Activated T-cell treated with anti-CD3 and anti-CD28 coated beads, Interleukin-2, amount 50 U/mL, for 1 hour (primary cell): Measurements from ENCODE around the gene KSR2.
"Not testable (repeated sequence)": the region's sequence is repeated elsewhere in the genome, so short reads cannot be mapped to it uniquely, and the experiment has no call there.

Experiments
- DNase-seq: peaks from one replicate; pipeline ENCODE4 v3.0.0-alpha.2; 2020

KSR2 gene

GRCh38 chr12:117743761-117744160 lies 225.0 kb downstream of the KSR2 start:
- no peak for DNase-seq

GRCh38 chr12:117742721-117743120 lies 226.1 kb downstream of the KSR2 start:
- no peak for DNase-seq

- DNase-seq = no peak
Measured at GRCh38 chr12:117738233-117738632, 230.6 kb downstream of the KSR2 start.

GRCh38 chr12:117733549-117733805 lies 235.3 kb downstream of the KSR2 start:
- no peak for DNase-seq

GRCh38 chr12:117732761-117733548 lies 235.8 kb downstream of the KSR2 start:
- no peak for DNase-seq

GRCh38 chr12:117731131-117731530 lies 237.7 kb downstream of the KSR2 start:
- not testable (repeated sequence) for DNase-seq

GRCh38 chr12:117727301-117727700 lies 241.5 kb downstream of the KSR2 start:
- no peak for DNase-seq

GRCh38 chr12:117724543-117724942 lies 244.2 kb downstream of the KSR2 start:
- no peak for DNase-seq

GRCh38 chr12:117718559-117718958 lies 250.2 kb downstream of the KSR2 start:
- DNase-seq = no peak

- DNase-seq = no peak
Measured at GRCh38 chr12:117718141-117718540, 250.6 kb downstream of the KSR2 start.

- DNase-seq = no peak
Measured at GRCh38 chr12:117714203-117714602, 254.6 kb downstream of the KSR2 start.

GRCh38 chr12:117710121-117710520 lies 258.7 kb downstream of the KSR2 start:
- no peak for DNase-seq

GRCh38 chr12:117707861-117708260 lies 260.9 kb downstream of the KSR2 start:
- no peak for DNase-seq

- DNase-seq = no peak
Measured at GRCh38 chr12:117703584-117703983, 265.2 kb downstream of the KSR2 start.

- no peak for DNase-seq
Measured at GRCh38 chr12:117702741-117703140, 266.0 kb downstream of the KSR2 start.

- DNase-seq = no peak
Measured at GRCh38 chr12:117699575-117699974, 269.2 kb downstream of the KSR2 start.

GRCh38 chr12:117699118-117699517 lies 269.7 kb downstream of the KSR2 start:
- DNase-seq = no peak

GRCh38 chr12:117695956-117696355 lies 272.8 kb downstream of the KSR2 start:
- DNase-seq = no peak

- no peak for DNase-seq
Measured at GRCh38 chr12:117692512-117692911, 276.3 kb downstream of the KSR2 start.

GRCh38 chr12:117689857-117690256 lies 278.9 kb downstream of the KSR2 start:
- no peak for DNase-seq

- no peak for DNase-seq
Measured at GRCh38 chr12:117688446-117688845, 280.3 kb downstream of the KSR2 start.

- no peak for DNase-seq
Measured at GRCh38 chr12:117686911-117687377, 281.8 kb downstream of the KSR2 start.

GRCh38 chr12:117686210-117686609 lies 282.6 kb downstream of the KSR2 start:
- DNase-seq = no peak

GRCh38 chr12:117685110-117685926 lies 283.5 kb downstream of the KSR2 start:
- DNase-seq = no peak
